A549 treated with GW870086 at 1 μM for 4 hours (cell line): ENCODE measurements around the gene POLR2L. TPM values are rescaled to one million over a fixed set of nuclear protein-coding genes. Genes with fewer than 3 reads are reported as not detected.

Experiments used
- total RNA-seq: library from RNA; stranded (reverse); fragments of 200-300 nt; extraction: Qiagen RNA extraction; gene quantifications from 5 replicates; pipeline ENCODE4 v1.2.3, GENCODE V29; 2022; ENCODE audit warnings: low read depth

Gene POLR2L
- total RNA-seq, result 586 to 744 TPM (median 634 TPM) in 5 replicates

GRCh38 chr11:842370-843002 lies at the start of gene POLR2L, which contains the start of gene TSPAN4:
TSS of gene POLR2L (minus strand) at chr11:842529. CDS start at chr11:842508, 21 bp downstream.
TSS of gene TSPAN4 (plus strand) at chr11:842852. CDS start at chr11:850305, 7,453 bp downstream.

GRCh38 chr11:832529-833113 lies 9.7 kb downstream of the POLR2L start, which contains the start of gene CD151:
TSS of gene CD151 (plus strand) at chr11:832952. CDS start at chr11:836070, 3,118 bp downstream.

GRCh38 chr11:827897-828192 lies 14.5 kb downstream of the POLR2L start, which contains the start of gene CRACR2B:
TSS of gene CRACR2B (plus strand) at chr11:827919. CDS start at chr11:828608, 689 bp downstream.

GRCh38 chr11:818396-819128 lies 23.8 kb downstream of the POLR2L start, which contains the start of gene PNPLA2:
TSS of gene PNPLA2 (plus strand) at chr11:818914. CDS start at chr11:819719, 805 bp downstream.

GRCh38 chr11:809287-810039 lies 32.9 kb downstream of the POLR2L start, which contains the start of gene RPLP2:
TSS of gene RPLP2 (plus strand) at chr11:809967. CDS start at chr11:810235, 268 bp downstream.

GRCh38 chr11:798093-798713 lies 44.1 kb downstream of the POLR2L start, which contains the start of gene SLC25A22:
TSS of gene SLC25A22 (minus strand) at chr11:798281. CDS start at chr11:795006, 3,275 bp downstream.

GRCh38 chr11:789943-790342 lies 52.4 kb downstream of the POLR2L start, which contains the start of gene CEND1:
TSS of gene CEND1 (minus strand) at chr11:790090. CDS start at chr11:788576, 1,514 bp downstream.

Other genes with a start within 250 kb of the POLR2L start
- 5.8 to 8.1 TPM (median 5.9 TPM) in 5 replicates for gene IRF7, start 226.6 kb downstream of the POLR2L start, total RNA-seq
- 0.08 to 0.14 TPM (median 0.09 TPM) in 3 of 5 replicates, not detected in the others for gene CDHR5, start 217.6 kb downstream of the POLR2L start, total RNA-seq
- not detected in 5 replicates for gene SCT, start 215.3 kb downstream of the POLR2L start, total RNA-seq
- gene DRD4, start 205.3 kb downstream of the POLR2L start, total RNA-seq, result 0.10 to 0.41 TPM (median 0.24 TPM) in 5 replicates
- 26.1 to 38.9 TPM (median 32.1 TPM) in 5 replicates for gene DEAF1, start 147.3 kb downstream of the POLR2L start, total RNA-seq
- gene TMEM80, start 146.7 kb downstream of the POLR2L start, total RNA-seq, result 8.4 to 10.4 TPM (median 10.0 TPM) in 5 replicates
- 76.9 to 131 TPM (median 114 TPM) in 5 replicates for gene EPS8L2, start 136.3 kb downstream of the POLR2L start, total RNA-seq
- gene TALDO1, start 95.1 kb downstream of the POLR2L start, total RNA-seq, result 394 to 439 TPM (median 414 TPM) in 5 replicates
- 36.6 to 48.9 TPM (median 44.7 TPM) in 5 replicates for gene GATD1, start 65.0 kb downstream of the POLR2L start, total RNA-seq
- 1.2 to 2.7 TPM (median 1.9 TPM) in 5 replicates for gene CEND1, start 52.4 kb downstream of the POLR2L start, total RNA-seq
- 21.8 to 34.9 TPM (median 34.1 TPM) in 5 replicates for gene SLC25A22, start 44.2 kb downstream of the POLR2L start, total RNA-seq
- 8.6 to 14.2 TPM (median 13.8 TPM) in 5 replicates for gene PIDD1, start 37.3 kb downstream of the POLR2L start, total RNA-seq
- gene RPLP2, start 32.6 kb downstream of the POLR2L start, total RNA-seq, result 1,669 to 2,765 TPM (median 2,317 TPM) in 5 replicates
- gene PNPLA2, start 23.6 kb downstream of the POLR2L start, total RNA-seq, result 36.8 to 63.3 TPM (median 53.7 TPM) in 5 replicates
- 5.0 to 6.2 TPM (median 5.5 TPM) in 5 replicates for gene CRACR2B, start 14.6 kb downstream of the POLR2L start, total RNA-seq
- gene CD151, start 9.6 kb downstream of the POLR2L start, total RNA-seq, result 811 to 833 TPM (median 824 TPM) in 5 replicates
- 133 to 197 TPM (median 190 TPM) in 5 replicates for gene TSPAN4, start 323 bp upstream of the POLR2L start, total RNA-seq
- gene CHID1, start 68.3 kb upstream of the POLR2L start, total RNA-seq, result 71.0 to 80.8 TPM (median 73.7 TPM) in 5 replicates
- gene AP2A2, start 83.3 kb upstream of the POLR2L start, total RNA-seq, result 33.0 to 41.4 TPM (median 36.8 TPM) in 5 replicates
- gene MUC6, start 194.2 kb upstream of the POLR2L start, total RNA-seq, result 0.01 TPM in 1 of 5 replicates, not detected in the others
- 0.07 to 0.24 TPM (median 0.11 TPM) in 5 replicates for gene MUC2, start 232.3 kb upstream of the POLR2L start, total RNA-seq